ENCODE results near the gene FRMD1. TPM values are rescaled to one million over a fixed set of nuclear protein-coding genes. Genes with fewer than 3 reads are reported as not detected.

FRMD1 gene
- total RNA-seq, 2 donors from 2014 or later, result not detected

DNA sequence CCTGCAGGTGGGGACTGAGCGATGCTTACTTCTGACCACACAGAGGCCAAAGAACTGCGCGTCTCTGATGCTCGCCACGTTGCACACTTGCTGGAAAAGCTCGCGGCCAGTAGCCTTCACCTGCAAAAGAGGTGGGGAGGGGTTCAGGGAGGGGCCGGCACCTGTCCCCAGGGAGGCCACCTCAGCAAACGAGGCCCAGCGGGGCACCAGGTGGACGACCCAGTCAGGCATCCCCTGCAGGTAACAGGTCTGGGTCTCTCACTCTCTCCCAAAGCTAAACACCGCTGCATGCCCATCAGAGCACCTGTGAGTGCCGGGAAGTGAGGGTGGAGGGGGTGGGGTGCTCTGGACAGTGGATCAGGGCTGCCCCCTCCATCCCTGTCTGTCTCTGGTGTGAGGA, 3.8 kb downstream of the FRMD1 start:
- 93% methylated on average over 8 to 13 of the region's 13 CpGs for WGBS, 2 experiments (ENCODE audit: insufficient coverage in 1 of 2, insufficient read length in 1 of 2)

DNA sequence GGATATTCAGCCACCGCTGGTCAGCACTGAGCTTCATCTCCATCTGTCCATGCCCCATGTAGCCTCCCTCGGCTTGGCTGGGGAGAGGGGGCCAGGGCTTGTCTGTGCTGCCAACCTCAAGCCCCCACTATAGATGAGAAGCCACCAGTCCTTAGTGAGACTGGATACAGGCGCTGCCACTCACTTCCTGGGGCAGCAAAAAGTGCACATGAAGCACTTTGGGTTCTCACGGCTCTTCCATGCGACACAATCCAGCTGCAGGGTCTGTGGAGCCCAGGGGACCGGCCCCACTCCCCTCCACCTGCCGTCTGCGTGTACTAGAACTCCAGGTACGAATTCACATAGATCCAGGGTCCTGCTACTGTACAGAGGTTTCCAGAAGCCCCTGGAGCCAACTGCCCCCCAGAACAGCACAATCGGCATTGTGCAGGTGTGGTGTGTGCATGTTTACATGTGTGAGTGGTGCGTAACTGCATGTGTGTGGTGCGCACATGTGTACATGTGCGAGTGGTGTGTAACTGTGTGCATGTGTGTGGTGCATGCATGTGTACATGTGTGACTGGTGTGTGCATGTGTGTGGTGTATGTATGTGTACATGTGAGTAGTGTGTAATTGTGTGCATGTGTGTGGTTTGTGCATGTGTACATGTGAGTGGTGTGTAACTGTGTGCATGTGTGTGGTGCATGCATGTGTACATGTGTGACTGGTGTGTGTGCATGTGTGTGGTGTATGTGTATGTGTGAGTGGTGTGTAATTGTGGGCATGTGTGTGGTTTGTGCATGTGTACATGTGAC, 4.9 kb downstream of the FRMD1 start:
- H3K27ac ChIP-seq (ENCODE audit: low read depth, low read length), result no peak overlapping the region
- TF ChIP-seq, protein P1, sequence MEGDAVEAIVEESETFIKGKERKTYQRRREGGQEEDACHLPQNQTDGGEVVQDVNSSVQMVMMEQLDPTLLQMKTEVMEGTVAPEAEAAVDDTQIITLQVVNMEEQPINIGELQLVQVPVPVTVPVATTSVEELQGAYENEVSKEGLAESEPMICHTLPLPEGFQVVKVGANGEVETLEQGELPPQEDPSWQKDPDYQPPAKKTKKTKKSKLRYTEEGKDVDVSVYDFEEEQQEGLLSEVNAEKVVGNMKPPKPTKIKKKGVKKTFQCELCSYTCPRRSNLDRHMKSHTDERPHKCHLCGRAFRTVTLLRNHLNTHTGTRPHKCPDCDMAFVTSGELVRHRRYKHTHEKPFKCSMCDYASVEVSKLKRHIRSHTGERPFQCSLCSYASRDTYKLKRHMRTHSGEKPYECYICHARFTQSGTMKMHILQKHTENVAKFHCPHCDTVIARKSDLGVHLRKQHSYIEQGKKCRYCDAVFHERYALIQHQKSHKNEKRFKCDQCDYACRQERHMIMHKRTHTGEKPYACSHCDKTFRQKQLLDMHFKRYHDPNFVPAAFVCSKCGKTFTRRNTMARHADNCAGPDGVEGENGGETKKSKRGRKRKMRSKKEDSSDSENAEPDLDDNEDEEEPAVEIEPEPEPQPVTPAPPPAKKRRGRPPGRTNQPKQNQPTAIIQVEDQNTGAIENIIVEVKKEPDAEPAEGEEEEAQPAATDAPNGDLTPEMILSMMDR (conservative IDR thresholded peaks at IDR 0.05), result no peak
- 91 to 95% methylated on average over 10 to 13 of the region's 13 CpGs for WGBS, 2 experiments (ENCODE audit: insufficient coverage in 1 of 2, insufficient read length in 1 of 2)
- Mint-ChIP-seq H3K4me1 (no peaks in the 10 kb centered on the region), H3K27me3 (ENCODE audit: insufficient read depth) (peaks cover 2% of the 10 kb centered on the region), H3K9me3 (no peaks in the 10 kb centered on the region), H3K4me3 (no peak overlapping the region), H3K27ac (no peak overlapping the region), H3K36me3 (ENCODE audit: low read depth) (no peaks in the 10 kb centered on the region)
- H3K9ac ChIP-seq (ENCODE audit: extremely low read depth, low read length, poor library complexity, severe bottlenecking), result no peak overlapping the region
- H3K27me3 ChIP-seq (ENCODE audit: control insufficient read depth, insufficient read depth, low read length, poor library complexity, severe bottlenecking), result no peaks in the 10 kb centered on the region
- H3K36me3 ChIP-seq (ENCODE audit: control insufficient read depth, insufficient read depth, low read length), result no peaks in the 10 kb centered on the region
- H3K4me3 ChIP-seq (ENCODE audit: low read length), result no peak overlapping the region
- no peak for DNase-seq
- no peaks in the 10 kb centered on the region for H3K4me1 ChIP-seq (ENCODE audit: control insufficient read depth, insufficient read depth, low read length)
- no peaks in the 10 kb centered on the region for H3K9me3 ChIP-seq (ENCODE audit: control insufficient read depth, low read length)

More for the DNA sequence above, 3.8 kb downstream of the FRMD1 start:
- TF ChIP-seq, protein P1 (conservative IDR thresholded peaks at IDR 0.05), result no peak
- DNase-seq, result no peak
- Histone ChIP-seq H3K4me1 (ENCODE audit: control insufficient read depth, insufficient read depth, low read length) (no peaks in the 10 kb centered on the region), H3K27me3 (ENCODE audit: control insufficient read depth, insufficient read depth, low read length, poor library complexity, severe bottlenecking) (no peaks in the 10 kb centered on the region), H3K4me3 (ENCODE audit: low read length) (no peak overlapping the region), H3K9me3 (ENCODE audit: control insufficient read depth, low read length) (no peaks in the 10 kb centered on the region), H3K36me3 (ENCODE audit: control insufficient read depth, insufficient read depth, low read length) (no peaks in the 10 kb centered on the region), H3K27ac (ENCODE audit: low read depth, low read length) (no peak overlapping the region), H3K9ac (ENCODE audit: extremely low read depth, low read length, poor library complexity, severe bottlenecking) (no peak overlapping the region)
- Mint-ChIP-seq H3K27me3 (ENCODE audit: insufficient read depth) (peaks cover 2% of the 10 kb centered on the region), H3K36me3 (ENCODE audit: low read depth) (no peaks in the 10 kb centered on the region), H3K27ac (no peak overlapping the region), H3K9me3 (no peaks in the 10 kb centered on the region), H3K4me1 (no peaks in the 10 kb centered on the region), H3K4me3 (no peak overlapping the region)

- Histone ChIP-seq H3K27me3 (ENCODE audit: control insufficient read depth, insufficient read depth, low read length, poor library complexity, severe bottlenecking) (no peaks in the 10 kb centered on the region), H3K27ac (ENCODE audit: low read depth, low read length) (no peak overlapping the region), H3K9ac (ENCODE audit: extremely low read depth, low read length, poor library complexity, severe bottlenecking) (no peak overlapping the region), H3K9me3 (ENCODE audit: control insufficient read depth, low read length) (no peaks in the 10 kb centered on the region), H3K36me3 (ENCODE audit: control insufficient read depth, insufficient read depth, low read length) (no peaks in the 10 kb centered on the region), H3K4me1 (ENCODE audit: control insufficient read depth, insufficient read depth, low read length) (no peaks in the 10 kb centered on the region), H3K4me3 (ENCODE audit: low read length) (no peak overlapping the region)
- H3K27me3 Mint-ChIP-seq (ENCODE audit: insufficient read depth), result peaks cover 2% of the 10 kb centered on the region
- no peak overlapping the region for H3K4me3 Mint-ChIP-seq
- H3K9me3 Mint-ChIP-seq, result no peaks in the 10 kb centered on the region
- H3K4me1 Mint-ChIP-seq, result no peaks in the 10 kb centered on the region
- H3K36me3 Mint-ChIP-seq (ENCODE audit: low read depth), result no peaks in the 10 kb centered on the region
- no peak for DNase-seq
- H3K27ac Mint-ChIP-seq, result no peak overlapping the region
- 96% methylated on average over 4 of the region's 4 CpGs; no CpG with 5 or more reads in 1 of the 2 experiments for WGBS, 2 experiments (ENCODE audit: insufficient coverage in 1 of 2, insufficient read length in 1 of 2)
- TF ChIP-seq, protein P1 (conservative IDR thresholded peaks at IDR 0.05), result no peak
Measured at GRCh38 chr6:168072730-168073129, 6.3 kb downstream of the FRMD1 start.

All from endodermal cell (in vitro differentiated cells).